ENCODE measurements around the gene ALDH1A3.

The ALDH1A3 gene

DNA sequence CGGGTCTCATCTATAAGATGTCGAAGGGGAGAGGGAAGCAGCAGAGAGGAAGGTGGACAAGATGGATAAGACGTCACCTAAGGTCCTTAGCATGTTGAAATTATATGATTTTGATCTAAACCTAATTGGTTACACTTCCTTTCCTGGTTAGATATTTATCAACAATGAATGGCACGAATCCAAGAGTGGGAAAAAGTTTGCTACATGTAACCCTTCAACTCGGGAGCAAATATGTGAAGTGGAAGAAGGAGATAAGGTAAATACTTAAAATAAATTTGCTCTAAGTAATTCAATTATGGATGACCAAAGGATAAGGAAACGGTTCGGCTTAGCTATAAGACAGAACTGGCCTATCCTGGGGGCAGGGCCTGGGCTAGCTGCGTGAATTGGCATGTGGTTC is 5.5 kb downstream of the ALDH1A3 start:
- DNase-seq = no peak

DNA sequence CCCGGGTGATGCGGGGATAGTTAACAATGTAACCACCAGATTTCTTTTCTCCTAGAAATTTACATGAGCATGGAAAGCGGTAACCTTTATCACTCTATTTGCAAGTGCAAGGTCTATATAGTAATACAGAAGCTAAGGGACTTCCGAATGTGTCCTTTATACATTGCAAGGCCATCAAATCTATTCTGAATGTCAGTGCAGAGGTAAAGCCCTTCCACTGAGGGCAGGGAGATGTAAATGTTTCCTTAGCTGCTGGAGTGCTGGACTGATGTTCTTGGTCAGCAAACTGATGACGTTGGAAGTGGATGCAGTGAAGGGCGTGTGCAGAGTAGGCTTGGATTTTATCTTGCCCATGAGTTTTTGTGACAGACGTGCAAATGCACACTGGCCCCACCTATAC is 6.2 kb downstream of the ALDH1A3 start:
- DNase-seq = no peak

DNA sequence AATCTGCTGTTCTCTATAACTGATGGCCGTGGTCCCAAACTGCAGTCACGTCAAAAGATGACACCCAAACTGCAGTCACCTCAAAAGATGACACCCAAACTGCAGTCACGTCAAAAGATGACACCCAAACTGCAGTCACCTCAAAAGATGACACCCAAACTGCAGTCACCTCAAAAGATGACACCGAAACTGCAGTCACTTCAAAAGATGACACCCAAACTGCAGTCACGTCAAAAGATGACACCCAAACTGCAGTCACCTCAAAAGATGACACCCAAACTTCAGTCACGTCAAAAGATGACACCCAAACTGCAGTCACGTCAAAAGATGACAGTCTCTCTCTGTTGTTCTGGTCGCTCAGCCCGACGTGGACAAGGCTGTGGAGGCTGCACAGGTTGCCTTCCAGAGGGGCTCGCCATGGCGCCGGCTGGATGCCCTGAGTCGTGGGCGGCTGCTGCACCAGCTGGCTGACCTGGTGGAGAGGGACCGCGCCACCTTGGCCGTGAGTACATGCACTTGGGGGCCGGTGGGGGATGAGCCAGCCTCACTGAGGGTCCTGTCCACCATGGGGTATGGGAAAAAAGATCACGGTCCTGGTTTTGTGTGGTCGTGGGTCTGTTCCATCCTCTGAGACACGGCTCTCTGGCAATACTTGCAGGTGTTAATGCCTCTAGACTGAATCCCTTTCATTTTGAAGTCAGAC is 7.7 kb downstream of the ALDH1A3 start:
- no peak for DNase-seq

DNA sequence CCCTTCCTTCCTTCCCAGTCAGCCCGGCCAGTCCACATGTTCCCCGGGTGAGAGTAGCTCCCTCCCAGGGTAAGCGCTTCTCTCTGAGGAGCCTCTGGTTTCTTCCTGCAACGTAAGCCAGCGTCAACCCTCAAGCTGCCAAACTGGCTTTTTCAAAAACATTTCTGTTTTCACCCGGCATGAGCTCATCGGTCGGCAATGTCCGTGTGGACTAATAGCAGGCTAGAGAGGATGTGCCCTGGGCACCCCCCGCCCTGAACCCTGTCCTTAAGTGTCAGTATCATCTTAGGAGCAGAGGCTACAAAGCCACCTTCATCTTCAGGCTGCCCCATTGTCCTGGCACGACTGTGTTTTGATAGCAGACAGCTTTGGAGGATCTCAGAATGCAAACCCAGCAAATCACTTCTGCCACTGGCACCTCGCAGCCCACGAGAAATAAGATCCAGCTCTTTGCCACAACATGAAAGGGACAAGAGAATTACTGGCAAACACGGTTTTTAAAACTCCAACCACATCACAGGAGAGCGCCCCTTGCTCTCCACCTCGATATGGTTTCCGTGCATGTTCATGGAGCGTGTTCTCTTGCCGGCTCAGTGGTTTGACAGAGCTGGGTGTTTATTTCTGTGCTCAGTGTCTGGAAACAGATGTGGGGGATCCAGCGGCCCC is 9.9 kb downstream of the ALDH1A3 start:
- no peak for DNase-seq

DNA sequence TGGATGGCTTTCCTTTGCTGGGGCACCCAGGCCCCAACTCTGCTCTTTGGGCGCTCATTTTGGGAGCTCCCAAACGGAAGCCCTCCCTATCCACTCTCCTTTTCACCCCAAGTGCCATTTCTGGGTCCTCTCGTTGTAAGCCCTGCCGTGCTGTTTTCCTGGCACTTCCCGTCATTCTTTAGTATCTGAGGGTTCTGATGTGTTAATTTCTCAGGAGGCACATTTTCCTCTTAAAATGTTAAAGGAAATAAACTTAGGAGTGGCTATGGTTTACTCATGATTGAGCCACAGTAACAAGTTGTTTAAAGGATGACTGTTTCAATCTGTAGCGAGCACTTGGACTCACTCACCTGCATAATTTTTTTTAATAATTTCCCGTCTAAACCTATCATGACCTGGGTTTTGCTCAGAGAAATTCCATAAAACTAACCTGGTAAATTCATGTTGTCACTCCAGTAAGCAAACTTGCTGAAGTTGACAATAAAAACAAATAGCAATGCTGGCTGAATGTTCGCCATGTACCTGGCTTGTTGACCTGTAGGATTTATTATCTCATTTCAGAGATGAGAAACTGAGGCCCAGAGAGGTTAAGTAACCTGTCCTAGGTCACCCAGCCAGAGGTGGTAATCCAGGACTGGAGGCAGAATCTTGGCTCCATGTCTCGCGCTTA is 10.6 kb downstream of the ALDH1A3 start:
- DNase-seq = no peak

DNA sequence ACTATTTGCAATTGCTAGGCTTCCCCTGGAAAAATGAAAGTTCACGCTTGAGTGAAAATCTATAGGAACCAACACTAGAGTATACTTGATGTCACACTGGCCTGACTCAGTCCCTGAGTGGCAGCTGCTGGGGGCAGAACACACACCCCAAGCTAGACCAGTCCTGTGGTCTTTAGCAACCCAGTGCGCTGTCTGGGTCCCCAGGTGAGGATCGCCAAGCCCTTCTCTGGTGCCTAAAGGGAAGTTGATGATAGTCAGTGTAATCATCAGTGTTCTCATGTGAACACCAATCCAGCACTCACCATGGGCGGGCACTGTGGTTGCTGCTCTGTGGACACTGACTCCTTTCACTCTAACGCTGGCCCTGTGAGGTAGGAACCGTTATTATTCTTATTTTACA is 11.2 kb downstream of the ALDH1A3 start:
- DNase-seq = no peak

DNA sequence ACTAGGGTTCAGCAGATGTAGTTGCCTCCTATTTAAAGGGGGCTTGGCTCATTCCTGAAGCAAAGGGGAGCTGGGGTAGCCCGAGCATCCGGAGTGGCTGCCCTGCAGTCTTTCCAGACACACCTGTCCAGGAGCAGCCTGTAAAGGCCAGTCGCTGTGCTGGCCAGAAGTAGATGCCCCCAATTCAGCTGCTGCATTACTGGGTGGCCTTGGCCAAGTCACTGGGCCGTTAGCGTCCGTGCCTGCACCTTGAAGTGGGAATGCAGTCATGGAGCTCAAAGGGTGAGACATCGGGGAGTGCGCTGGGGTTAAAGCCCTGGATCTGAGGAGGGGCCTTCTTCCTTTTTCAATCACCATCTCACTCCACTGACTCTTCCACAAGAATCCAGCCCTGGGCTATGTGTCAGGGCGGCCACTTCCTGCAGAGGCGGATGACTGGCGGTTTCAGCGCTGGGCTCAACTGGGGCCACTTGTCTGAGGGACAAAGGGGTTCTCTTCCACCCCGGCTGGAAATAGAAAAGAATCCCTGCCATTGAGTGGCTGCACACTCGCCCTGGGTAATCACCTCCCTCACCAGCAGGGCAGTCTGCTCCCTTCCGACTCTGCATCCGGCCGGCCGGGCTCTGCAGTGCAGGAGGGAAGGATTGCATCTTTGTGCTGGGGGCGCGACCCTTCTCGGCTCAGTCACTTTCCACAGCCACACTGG is 11.8 kb downstream of the ALDH1A3 start:
- DNase-seq = peak in 1 of 2 donors; percentile 38

DNA sequence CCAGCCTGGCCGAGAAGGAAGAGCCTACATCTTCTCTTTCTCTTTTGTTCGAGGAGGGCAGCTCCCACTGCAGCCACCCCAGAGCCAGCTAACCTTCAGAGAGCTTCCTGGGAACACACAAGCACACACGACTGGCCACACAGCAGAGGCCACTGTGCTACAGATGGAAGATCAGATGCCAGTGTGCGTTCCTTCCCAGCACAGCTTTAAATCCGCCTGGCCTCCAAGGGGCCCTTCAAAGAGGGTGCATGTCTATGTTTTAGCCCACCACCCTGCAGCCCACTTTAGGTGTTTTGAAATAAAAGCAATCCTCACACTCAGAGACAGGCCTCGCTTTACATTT is 12.4 kb downstream of the ALDH1A3 start:
- DNase-seq = no peak

DNA sequence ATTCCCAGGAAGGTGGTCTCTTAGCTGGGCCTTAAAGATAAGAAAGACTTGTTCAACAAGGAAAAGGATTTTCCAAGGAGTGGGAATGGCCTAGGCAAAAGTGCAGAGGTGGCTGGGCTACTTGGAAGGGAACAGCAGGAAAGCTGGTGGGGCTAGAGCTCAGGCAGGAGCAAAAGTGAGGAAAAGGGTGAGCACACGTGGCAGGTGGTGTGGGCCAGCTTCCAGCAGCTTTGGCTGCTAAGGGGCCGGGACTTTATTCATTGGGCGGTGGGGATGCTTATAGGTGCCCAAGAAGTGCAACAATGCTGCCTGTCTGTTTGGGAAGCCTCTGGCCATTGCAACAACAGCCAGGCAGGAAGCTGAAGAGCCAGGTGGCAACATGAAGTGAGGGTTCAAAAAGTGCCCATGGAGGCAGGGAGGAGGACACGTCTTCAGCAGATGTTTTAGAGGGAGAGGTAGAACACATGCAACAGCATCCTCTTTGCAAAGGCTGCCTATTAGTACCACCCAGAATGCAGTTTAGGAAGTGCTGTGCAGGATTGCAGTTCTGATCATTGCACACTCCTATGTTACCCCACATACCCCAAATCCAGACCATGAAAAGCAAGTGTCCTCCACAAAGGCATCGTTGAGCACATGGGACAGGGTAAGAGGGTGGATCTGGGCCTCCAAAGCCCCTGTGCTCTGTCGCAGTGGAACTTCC is 13.8 kb downstream of the ALDH1A3 start:
- no peak for DNase-seq

DNA sequence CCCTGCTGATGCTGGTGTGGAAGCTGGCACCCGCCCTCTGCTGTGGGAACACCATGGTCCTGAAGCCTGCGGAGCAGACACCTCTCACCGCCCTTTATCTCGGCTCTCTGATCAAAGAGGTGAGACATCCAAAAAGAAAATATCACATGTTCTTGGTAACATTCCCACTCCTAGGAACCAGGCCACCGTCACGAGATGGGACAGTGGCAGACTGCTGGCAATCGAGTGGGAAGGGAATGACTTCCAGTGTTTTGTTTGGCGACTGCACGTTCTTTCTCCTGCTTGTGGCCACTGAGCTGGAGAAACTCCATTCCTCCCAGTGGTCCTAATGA is 14.3 kb downstream of the ALDH1A3 start:
- DNase-seq = no peak

DNA sequence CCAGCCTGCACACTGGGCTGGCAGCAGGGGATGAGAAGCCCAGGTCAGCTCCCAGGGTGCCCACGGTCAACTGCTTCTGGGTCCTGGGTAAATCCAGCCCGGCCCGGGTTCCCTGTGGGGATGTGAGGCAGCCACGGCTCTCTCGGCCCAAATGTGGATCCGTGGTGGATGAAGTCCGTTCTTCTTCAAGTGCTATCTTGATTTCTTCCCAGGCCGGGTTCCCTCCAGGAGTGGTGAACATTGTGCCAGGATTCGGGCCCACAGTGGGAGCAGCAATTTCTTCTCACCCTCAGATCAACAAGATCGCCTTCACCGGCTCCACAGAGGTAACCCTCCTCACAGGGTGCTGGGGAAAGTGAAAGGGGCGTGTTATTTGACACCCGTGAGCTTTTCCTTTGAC is 16.1 kb downstream of the ALDH1A3 start:
- no peak for DNase-seq

DNA sequence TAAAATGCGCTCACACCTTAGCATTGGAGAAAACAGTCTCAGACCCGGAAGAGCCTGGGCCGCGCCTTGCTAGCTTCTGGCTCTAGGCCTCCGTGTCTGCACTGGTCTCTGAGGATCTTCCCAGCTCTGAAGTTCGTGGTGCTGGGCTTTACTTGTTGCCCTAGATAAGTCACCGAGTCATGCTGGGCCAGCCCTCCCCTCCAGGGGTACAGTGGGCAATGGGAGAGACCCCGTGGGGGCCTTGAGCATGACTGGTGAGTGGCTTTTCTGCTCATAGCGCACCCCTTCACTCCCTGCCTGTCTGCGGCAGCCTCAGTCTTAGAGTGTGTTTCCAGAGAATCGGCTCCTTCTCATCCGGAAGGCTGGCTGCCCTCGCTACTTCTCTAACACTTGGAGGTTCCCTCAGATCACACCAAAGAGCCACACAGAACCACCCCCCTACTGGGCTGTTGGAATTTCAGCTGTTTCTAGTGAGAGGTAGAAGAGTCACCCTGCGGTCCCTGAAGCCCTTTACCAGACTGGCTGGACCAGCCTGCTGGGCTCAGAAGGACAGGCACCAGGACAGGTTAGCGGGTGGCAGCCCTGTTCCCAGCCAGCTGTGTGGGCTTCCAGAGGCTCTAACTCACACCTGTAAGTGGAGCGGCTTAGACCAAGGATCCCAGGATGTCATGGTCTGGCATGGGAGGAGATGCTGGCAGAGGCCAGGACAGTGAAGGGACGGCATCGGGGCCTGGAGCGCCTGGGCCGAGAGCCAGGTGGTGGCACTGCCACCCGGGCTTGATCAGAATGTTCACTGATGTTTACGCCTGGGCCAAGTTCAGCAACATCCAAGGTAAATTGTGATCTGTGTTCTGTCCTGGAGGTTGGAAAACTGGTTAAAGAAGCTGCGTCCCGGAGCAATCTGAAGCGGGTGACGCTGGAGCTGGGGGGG is 17.9 kb downstream of the ALDH1A3 start:
- no peak for DNase-seq

DNA sequence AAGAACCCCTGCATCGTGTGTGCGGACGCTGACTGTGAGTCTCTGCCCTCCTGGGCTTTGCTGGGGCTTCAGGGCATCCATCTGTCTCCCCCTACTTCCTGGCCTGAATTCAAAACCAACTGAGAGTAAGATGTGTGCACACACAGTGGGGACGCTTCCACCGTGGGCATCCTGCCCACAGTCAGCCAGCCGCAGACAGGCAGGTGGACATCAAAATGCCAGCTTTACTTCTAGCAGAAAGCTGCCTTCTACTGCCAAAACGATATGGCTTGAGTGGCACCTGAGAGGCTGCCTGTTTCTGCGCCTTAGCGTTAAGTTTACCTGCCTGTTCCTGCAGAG is 18.5 kb downstream of the ALDH1A3 start:
- no peak for DNase-seq

DNA sequence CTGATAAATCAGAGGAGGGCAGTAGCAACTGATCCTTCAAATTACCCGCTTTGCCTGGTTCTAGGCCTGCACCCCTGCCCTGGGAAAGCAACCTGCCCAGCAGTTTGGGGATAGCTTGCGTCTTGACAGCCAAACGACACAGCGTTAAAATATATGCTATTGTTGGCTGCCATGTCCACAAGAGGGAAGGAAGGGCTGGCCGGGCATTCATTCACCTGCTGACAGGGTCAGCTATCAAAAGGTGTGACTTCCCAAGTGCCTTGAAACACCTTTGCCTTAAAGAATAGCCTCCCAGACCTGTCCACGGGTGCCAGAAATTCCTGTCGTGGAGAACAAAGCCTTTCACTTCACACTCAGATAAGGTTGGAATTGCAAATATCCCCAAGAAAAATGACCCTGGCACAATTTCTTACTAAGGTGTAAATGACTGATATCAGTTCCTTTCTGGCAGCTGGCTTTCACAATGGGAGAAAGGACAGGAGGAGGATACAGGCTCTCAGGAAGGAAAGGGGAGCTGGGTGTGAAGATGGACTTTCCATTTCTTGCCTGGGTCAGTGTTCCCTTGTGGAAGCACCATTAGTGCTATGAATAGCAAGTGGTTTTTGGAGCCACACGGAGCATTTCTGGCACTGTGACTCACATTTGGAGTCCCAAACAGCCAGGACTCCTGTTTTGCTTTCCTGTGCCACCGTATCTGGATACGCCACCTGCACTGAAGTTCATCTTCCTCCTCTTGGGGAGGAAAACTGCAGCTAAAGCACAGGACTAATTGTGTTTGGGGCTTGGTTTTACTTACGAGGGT is 19.2 kb downstream of the ALDH1A3 start:
- no peak for DNase-seq

DNA sequence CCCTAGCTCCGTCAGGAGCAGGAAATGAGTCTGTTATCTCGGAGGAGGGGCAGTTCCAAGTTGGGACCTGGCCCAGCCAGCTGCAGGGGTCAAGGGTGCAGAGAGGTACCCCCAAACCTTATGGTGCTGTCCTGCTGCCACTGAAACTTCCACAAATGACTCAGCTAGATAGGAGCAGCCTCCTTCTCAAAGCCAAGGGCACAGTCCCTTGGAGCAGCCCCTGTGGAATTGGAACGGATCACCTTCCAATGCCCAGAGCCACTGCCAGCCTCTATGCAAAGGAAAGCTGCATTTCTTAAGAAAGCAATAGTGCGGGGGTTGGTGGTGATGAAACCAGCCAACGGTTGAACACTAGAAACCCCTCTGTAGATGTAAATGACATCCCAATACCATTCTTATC is 20.0 kb downstream of the ALDH1A3 start:
- no peak for DNase-seq

DNA sequence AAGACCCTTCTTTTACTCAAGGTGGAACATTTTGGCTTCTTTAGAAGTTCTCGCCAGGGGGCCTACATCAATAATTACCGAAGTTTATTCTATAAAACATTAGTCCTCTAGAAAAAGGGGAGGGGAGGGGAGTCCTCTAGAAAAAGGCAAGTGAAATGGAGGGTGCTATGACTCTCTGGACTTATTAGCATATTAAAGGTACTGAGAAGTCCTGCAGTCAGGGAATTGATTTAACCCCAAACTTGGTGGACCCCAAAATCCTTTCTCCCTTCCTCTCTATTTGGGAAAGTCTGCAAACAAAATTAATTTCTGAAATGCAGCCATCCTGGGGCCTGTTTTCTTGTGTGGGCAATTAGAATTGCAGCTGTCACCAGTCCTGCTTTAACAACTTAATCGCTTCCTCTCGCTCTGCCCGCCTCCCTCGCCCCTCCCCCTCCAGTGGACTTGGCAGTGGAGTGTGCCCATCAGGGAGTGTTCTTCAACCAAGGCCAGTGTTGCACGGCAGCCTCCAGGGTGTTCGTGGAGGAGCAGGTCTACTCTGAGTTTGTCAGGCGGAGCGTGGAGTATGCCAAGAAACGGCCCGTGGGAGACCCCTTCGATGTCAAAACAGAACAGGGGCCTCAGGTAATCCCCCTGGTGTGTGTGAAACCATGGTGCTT is 20.6 kb downstream of the ALDH1A3 start:
- no peak for DNase-seq

DNA sequence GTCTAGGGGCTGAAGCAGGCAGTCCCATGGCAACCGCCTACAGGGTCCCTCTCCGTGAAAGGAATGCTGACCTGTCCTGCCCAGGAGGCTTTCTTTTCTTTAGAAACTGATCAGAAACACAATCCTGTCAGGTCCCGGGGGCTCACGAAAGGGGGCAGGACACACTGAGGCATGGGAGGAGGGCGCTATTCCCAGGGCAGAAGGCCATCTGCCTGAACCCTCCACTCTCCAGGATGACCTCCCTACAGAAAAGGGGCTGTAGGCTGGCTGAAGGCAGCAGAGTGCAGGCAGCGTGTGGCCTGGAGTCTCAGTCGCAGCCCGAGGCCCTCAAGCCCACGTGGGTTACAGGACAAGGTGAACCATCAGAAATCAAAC is 21.2 kb downstream of the ALDH1A3 start:
- DNase-seq = no peak

DNA sequence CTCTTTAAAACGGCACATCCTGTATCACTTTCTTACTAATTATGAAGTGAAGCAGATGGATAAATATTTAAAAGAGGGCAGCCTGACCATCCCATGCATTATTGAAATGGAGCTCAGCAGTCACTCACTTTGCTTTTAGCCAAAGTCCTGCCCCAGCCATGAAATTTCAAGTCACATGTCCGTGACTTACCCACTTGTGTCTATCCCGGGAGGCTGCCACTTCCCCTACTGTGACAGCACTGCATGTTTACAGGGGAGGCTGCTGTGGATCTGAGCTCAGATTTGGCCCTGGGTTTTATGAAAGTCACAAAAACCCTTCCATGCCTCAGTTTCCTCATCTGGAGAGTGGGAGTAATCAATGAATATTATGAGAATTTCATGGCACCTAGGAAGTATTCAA is 21.7 kb downstream of the ALDH1A3 start:
- DNase-seq = no peak

DNA sequence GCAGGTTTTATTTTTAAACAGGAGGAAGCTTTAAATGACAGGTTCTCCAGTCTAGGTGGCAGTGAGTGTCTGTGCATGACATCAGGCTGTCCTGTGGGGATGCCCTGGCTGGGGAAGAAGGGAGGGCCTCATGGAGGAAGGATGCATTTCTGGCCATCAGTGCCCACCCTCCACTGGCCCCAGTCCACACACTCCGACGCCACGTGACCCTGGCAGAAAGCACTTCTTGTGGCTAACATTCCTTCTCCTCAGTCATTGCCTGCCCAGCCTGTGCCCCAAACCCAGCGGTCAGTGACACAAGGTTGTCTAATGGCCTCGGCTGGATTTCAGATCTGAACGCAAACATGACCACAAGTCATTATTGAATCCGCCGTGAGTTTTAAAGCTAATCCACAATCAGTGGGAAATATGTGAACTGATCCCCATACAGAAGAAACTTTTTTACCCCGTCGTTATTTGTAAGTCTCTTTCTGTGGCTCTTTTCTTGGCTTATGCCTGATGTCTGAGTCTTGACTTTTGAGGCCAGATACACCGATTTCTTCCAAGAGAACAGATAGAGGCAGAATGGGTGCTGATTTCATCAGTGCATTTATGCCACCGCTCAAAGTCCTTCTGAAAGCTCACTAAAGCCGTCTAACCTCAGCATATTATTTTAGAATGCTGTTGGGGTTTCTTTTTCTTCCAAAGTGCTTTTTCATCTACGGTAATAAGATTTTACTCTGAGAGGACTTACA is 22.2 kb downstream of the ALDH1A3 start:
- no peak for DNase-seq
